Measurements from ENCODE around the gene PPP1R12B. TPM values are rescaled to one million over a fixed set of nuclear protein-coding genes. Genes with fewer than 3 reads are reported as not detected.
"Not testable (repeated sequence)": the region's sequence is repeated elsewhere in the genome, so short reads cannot be mapped to it uniquely, and the experiment has no call there.

The PPP1R12B gene
- polyA plus RNA-seq, 1 donor (not counting 4 experiments of a cell fraction or from before 2014, with no cell fraction given): 6.9 TPM

GRCh38 chr1:202438393-202439174 lies 90.1 kb downstream of the PPP1R12B start:
- Histone ChIP-seq H2AFZ (ENCODE audit: control insufficient read depth, low read length) (no peak overlapping the region), H3K4me2 (ENCODE audit: control insufficient read depth, extremely low read depth, insufficient read depth, low read depth, low read length) (no peak overlapping the region), H3K27me3 (ENCODE audit: control insufficient read depth, extremely low read depth, insufficient read depth, low read length) (no peaks in the 10 kb centered on the region), H3K9me1 (ENCODE audit: control insufficient read depth, extremely low read depth, insufficient read depth, low read length) (no peaks in the 10 kb centered on the region), H4K20me1 (ENCODE audit: control insufficient read depth, extremely low read depth, insufficient read depth, low read length) (no peaks in the 10 kb centered on the region), H3K9me3 (ENCODE audit: control insufficient read depth, low read depth, low read length) (no peaks in the 10 kb centered on the region), H3K27ac (ENCODE audit: control insufficient read depth, insufficient read depth, low read length) (no peak overlapping the region), H3K36me3 (ENCODE audit: control insufficient read depth in 2 of 2, extremely low read depth in 1 of 2, insufficient read depth in 2 of 2, low read length in 2 of 2) (peaks cover 4 to 5% of the 10 kb centered on the region in 2 experiments), H3K9ac (ENCODE audit: control insufficient read depth, extremely low read depth, insufficient read depth, low read length) (no peak overlapping the region), H3K4me1 (ENCODE audit: control insufficient read depth, extremely low read depth, insufficient read depth, low read length) (no peaks in the 10 kb centered on the region), H3K79me2 (ENCODE audit: control insufficient read depth, insufficient read depth, low read length) (no peaks in the 10 kb centered on the region), H3K4me3 (ENCODE audit: control insufficient read depth in 2 of 3, extremely low read depth in 1 of 3, insufficient read depth in 2 of 3, low read depth in 1 of 3, low read length in 3 of 3) (no peak overlapping the region)
- no peak for TF ChIP-seq CTCF (optimal IDR thresholded peaks at IDR 0.05 in 1 of 3, IDR thresholded peaks at IDR 0.05 in 1 of 3, conservative IDR thresholded peaks at IDR 0.05 in 1 of 3; ENCODE audit: extremely low read depth in 1 of 3, insufficient read depth in 2 of 3, low read length in 3 of 3)
- no peak for TF ChIP-seq EZH2 (IDR thresholded peaks at IDR 0.05; ENCODE audit: low read length)
- FAIRE-seq (no peak), DNase-seq (ENCODE audit: low read depth, low spot score) (no peak)
- dilution Hi-C loops (cut with MboI; ENCODE audit: extremely low pct_ligation_motif_present, low sequenced_read_pairs): no loop called here

GRCh38 chr1:202439308-202439707 lies 90.8 kb downstream of the PPP1R12B start:
- DNase-seq (ENCODE audit: low read depth, low spot score): no peak
- Histone ChIP-seq H3K4me3 (ENCODE audit: control insufficient read depth in 2 of 3, extremely low read depth in 1 of 3, insufficient read depth in 2 of 3, low read depth in 1 of 3, low read length in 3 of 3) (no peak overlapping the region), H3K9ac (ENCODE audit: control insufficient read depth, extremely low read depth, insufficient read depth, low read length) (no peak overlapping the region), H3K27me3 (ENCODE audit: control insufficient read depth, extremely low read depth, insufficient read depth, low read length) (no peaks in the 10 kb centered on the region), H3K27ac (ENCODE audit: control insufficient read depth, insufficient read depth, low read length) (no peak overlapping the region), H3K9me1 (ENCODE audit: control insufficient read depth, extremely low read depth, insufficient read depth, low read length) (no peaks in the 10 kb centered on the region), H2AFZ (ENCODE audit: control insufficient read depth, low read length) (no peak overlapping the region), H3K36me3 (ENCODE audit: control insufficient read depth in 2 of 2, extremely low read depth in 1 of 2, insufficient read depth in 2 of 2, low read length in 2 of 2) (peaks cover 4 to 5% of the 10 kb centered on the region in 2 experiments), H3K4me1 (ENCODE audit: control insufficient read depth, extremely low read depth, insufficient read depth, low read length) (no peaks in the 10 kb centered on the region), H3K4me2 (ENCODE audit: control insufficient read depth, extremely low read depth, insufficient read depth, low read depth, low read length) (no peak overlapping the region), H4K20me1 (ENCODE audit: control insufficient read depth, extremely low read depth, insufficient read depth, low read length) (no peaks in the 10 kb centered on the region), H3K79me2 (ENCODE audit: control insufficient read depth, insufficient read depth, low read length) (no peaks in the 10 kb centered on the region), H3K9me3 (ENCODE audit: control insufficient read depth, low read depth, low read length) (no peaks in the 10 kb centered on the region)
- dilution Hi-C loops (cut with MboI; ENCODE audit: extremely low pct_ligation_motif_present, low sequenced_read_pairs): no loop called here
- TF ChIP-seq CTCF (optimal IDR thresholded peaks at IDR 0.05 in 1 of 3, IDR thresholded peaks at IDR 0.05 in 1 of 3, conservative IDR thresholded peaks at IDR 0.05 in 1 of 3; ENCODE audit: extremely low read depth in 1 of 3, insufficient read depth in 2 of 3, low read length in 3 of 3): no peak
- TF ChIP-seq EZH2 (IDR thresholded peaks at IDR 0.05; ENCODE audit: low read length): no peak
- no peak for FAIRE-seq

GRCh38 chr1:202448140-202448539 lies 99.6 kb downstream of the PPP1R12B start:
- H3K27me3 ChIP-seq (ENCODE audit: control insufficient read depth, extremely low read depth, insufficient read depth, low read length); H3K9ac ChIP-seq (ENCODE audit: control insufficient read depth, extremely low read depth, insufficient read depth, low read length); H4K20me1 ChIP-seq (ENCODE audit: control insufficient read depth, extremely low read depth, insufficient read depth, low read length); H3K4me3 ChIP-seq (ENCODE audit: control insufficient read depth in 2 of 3, extremely low read depth in 1 of 3, insufficient read depth in 2 of 3, low read depth in 1 of 3, low read length in 3 of 3); H3K4me2 ChIP-seq (ENCODE audit: control insufficient read depth, extremely low read depth, insufficient read depth, low read depth, low read length); H3K4me1 ChIP-seq (ENCODE audit: control insufficient read depth, extremely low read depth, insufficient read depth, low read length); H3K79me2 ChIP-seq (ENCODE audit: control insufficient read depth, insufficient read depth, low read length); H3K9me3 ChIP-seq (ENCODE audit: control insufficient read depth, low read depth, low read length); H3K9me1 ChIP-seq (ENCODE audit: control insufficient read depth, extremely low read depth, insufficient read depth, low read length); DNase-seq (ENCODE audit: low read depth, low spot score); H2AFZ ChIP-seq (ENCODE audit: control insufficient read depth, low read length); dilution Hi-C loops (cut with MboI; ENCODE audit: extremely low pct_ligation_motif_present, low sequenced_read_pairs); H3K36me3 ChIP-seq (ENCODE audit: control insufficient read depth in 2 of 2, extremely low read depth in 1 of 2, insufficient read depth in 2 of 2, low read length in 2 of 2); H3K27ac ChIP-seq (ENCODE audit: control insufficient read depth, insufficient read depth, low read length): not testable (repeated sequence)
- peak; percentile 69 for FAIRE-seq

GRCh38 chr1:202451641-202452040 lies 103.1 kb downstream of the PPP1R12B start:
- not testable (repeated sequence) for FAIRE-seq; H4K20me1 ChIP-seq (ENCODE audit: control insufficient read depth, extremely low read depth, insufficient read depth, low read length)

More at GRCh38 chr1:202451641-202452040, 103.1 kb downstream of the PPP1R12B start:
- H2AFZ ChIP-seq (ENCODE audit: control insufficient read depth, low read length); H3K4me2 ChIP-seq (ENCODE audit: control insufficient read depth, extremely low read depth, insufficient read depth, low read depth, low read length); H3K4me3 ChIP-seq (ENCODE audit: control insufficient read depth in 2 of 3, extremely low read depth in 1 of 3, insufficient read depth in 2 of 3, low read depth in 1 of 3, low read length in 3 of 3); H3K36me3 ChIP-seq (ENCODE audit: control insufficient read depth in 2 of 2, extremely low read depth in 1 of 2, insufficient read depth in 2 of 2, low read length in 2 of 2); H3K4me1 ChIP-seq (ENCODE audit: control insufficient read depth, extremely low read depth, insufficient read depth, low read length); H3K9ac ChIP-seq (ENCODE audit: control insufficient read depth, extremely low read depth, insufficient read depth, low read length); H3K27ac ChIP-seq (ENCODE audit: control insufficient read depth, insufficient read depth, low read length); H3K9me1 ChIP-seq (ENCODE audit: control insufficient read depth, extremely low read depth, insufficient read depth, low read length); H3K27me3 ChIP-seq (ENCODE audit: control insufficient read depth, extremely low read depth, insufficient read depth, low read length); dilution Hi-C loops (cut with MboI; ENCODE audit: extremely low pct_ligation_motif_present, low sequenced_read_pairs); H3K9me3 ChIP-seq (ENCODE audit: control insufficient read depth, low read depth, low read length); DNase-seq (ENCODE audit: low read depth, low spot score); H3K79me2 ChIP-seq (ENCODE audit: control insufficient read depth, insufficient read depth, low read length): not testable (repeated sequence)

All from keratinocyte (primary cell).